Pons (tissue), 1 donor: Measurements from ENCODE around the gene OR52N1.

Experiments used
- DNase-seq: peaks from one replicate; pipeline ENCODE4 v3.0.0-alpha.2; 2016; ENCODE audit warnings: low spot score

OR52N1 gene

GRCh38 chr11:5791165-5791564, at the start of gene OR52N1:
Gene OR52N1, minus strand, starts transcription at chr11:5791265. Its CDS starts 2,449 bp downstream, at chr11:5788816.
- no peak for DNase-seq

- no peak for DNase-seq
These were observed 46.6 kb upstream of the OR52N1 start for GRCh38 chr11:5837695-5838094.

- DNase-seq: no peak
These were observed 42.4 kb upstream of the OR52N1 start for GRCh38 chr11:5833446-5833845.

- DNase-seq: no peak
These were observed 40.2 kb upstream of the OR52N1 start for GRCh38 chr11:5831196-5831829.

- no peak for DNase-seq
These were observed 27.3 kb upstream of the OR52N1 start for GRCh38 chr11:5818245-5818886.

DNA sequence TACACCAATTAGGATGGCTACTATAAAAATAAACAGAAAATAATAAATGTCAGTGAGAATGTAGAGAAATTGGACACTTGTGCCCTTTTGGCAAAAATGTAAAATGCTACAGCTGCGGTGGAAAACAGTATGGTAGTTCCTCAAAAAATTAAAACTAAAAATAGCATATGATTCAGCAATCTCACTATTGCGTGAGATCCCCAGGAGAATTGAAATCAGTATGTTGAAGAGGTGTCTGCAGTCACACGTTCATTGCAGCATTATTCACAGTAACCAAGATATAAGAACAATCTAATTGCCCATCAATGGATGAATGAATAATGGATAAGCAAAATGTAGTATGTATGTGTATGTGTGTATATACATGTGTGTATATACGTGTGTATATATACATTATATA, 24.5 kb upstream of the OR52N1 start:
- DNase-seq: no peak

DNA sequence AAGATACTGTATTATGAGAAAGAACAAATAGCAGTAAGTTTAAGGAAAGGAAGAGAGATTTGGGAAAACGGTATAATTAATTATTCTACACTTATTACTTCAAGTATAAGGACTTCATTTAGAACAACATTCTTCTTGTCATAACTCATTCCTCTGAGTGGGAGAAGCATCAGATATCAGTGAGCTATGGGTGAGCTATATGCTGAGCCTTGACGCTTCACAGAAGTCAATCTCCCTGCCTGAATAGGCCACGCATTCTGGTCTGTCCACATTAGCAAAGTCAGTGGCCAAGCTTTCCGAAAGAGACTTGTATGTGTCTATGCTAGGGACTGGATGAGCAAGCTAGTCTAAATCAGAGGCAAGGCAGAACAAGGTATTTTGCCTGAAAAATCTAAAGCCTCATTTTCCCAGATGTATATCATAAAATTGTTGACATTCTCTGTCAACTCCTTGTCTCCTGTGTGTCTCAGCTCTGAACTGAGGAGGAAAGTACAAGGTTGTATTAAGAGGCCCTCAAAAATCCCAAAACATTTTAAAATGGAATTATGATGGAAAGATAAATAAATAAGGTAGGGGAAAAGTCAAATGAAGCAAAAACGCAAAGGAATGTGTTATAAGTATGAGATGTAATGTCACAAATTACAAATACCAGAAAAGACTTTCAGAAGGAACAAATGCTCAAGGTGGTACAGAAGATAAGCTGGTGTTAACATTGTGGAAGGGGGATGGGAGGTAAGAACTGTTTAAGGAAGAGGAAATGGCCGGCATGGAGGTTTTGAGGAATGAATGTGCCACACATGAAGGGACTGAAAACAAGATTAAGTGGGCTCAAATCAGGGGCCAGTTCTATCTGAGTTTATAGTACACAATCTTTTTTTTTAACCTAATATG, 19.1 kb upstream of the OR52N1 start:
- DNase-seq: no peak

DNA sequence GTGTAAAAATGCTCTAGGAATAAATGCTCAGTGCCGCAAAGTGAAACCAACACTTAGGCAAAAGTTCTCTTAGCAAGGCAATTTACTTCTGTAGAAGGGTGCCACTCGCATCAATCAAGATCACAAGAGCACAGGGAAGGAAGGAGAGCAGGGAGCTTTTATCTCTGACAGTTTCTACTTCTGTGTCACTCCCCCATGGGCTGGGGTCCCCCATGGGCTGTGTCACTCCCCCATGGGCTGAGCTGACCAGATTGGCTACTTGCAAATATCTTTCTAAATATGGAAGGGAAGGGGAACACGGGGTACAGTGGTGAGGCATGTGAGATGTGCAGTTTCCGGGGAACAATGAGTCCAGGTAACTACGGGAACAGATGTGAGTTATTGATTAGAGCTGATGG, 18.1 kb upstream of the OR52N1 start:
- no peak for DNase-seq

DNA sequence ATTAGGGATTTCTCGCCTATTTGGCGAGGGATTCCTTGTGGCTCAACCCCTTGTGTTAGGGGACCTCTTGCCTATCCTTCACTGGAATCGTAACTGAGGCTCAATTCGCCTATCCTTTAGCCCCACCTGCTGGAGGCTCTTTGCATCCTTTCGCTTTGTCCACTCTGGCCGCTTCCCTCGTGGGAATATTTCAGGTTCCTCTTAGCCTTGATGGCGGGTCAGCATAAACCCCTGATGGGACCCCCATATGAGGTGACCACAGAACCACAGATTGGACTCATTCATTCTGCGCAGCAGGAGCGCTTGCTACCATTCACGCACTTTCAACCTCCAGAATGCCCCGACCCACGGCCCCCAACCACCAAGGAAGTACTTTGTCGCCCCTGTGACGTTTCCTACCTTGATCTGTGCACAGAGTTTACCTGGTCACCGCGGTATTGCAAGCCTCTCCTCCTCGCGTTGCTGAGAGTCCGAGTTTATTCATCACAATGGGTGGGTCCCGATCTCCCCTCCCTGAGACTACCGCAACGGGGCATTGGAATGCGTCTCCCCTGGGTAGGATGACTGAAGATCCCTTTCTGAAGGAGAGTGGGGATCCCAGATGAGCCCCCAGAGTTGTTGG, 17.5 kb upstream of the OR52N1 start, which contains the start of gene OR52N2:
TSS of gene OR52N2 (plus strand) at position 425 of the 622 bp plus-strand sequence. CDS start 11,412 bp downstream, outside the sequence.
- peak; percentile 84 for DNase-seq

DNA sequence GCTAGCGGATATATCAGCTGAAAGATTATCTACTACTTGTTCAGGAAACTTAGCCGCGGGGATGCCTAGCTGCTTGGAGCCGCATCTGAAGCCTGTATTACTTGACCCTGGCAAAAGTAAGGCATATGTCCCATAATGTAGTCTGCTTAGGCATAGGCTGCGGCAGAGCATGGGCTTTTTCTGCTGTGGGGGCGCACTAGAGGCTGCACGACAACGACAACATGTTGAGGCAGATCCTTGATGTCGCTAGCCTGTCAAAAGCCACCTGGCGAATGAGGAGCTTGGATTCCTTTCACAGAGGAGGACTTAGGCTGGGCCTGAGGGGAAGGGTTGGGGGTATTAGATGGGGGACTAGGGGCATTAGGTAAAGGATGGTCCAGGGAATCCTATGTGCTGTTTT, 16.5 kb upstream of the OR52N1 start:
- DNase-seq: no peak

DNA sequence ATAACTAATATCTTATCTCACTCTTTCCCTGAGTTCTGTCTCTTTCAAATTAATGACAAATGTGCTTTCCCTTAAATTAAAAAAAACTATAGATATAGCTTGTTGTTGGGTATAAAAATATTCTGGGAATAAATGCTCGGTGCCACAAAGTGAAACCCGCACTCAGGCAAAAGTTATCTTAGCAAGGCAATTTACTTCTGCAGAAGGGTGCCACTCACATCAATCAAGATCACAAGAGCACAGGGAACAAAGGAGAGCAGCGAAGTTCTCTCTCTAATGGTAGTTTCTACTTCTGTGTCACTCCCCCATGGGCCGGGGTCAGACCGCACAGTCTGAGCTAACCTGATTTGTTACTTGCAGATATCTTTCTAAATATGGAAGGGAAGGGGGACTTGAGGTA, 12.9 kb upstream of the OR52N1 start:
- no peak for DNase-seq

- no peak for DNase-seq
These were observed 5.5 kb upstream of the OR52N1 start for GRCh38 chr11:5796541-5796940.

DNA sequence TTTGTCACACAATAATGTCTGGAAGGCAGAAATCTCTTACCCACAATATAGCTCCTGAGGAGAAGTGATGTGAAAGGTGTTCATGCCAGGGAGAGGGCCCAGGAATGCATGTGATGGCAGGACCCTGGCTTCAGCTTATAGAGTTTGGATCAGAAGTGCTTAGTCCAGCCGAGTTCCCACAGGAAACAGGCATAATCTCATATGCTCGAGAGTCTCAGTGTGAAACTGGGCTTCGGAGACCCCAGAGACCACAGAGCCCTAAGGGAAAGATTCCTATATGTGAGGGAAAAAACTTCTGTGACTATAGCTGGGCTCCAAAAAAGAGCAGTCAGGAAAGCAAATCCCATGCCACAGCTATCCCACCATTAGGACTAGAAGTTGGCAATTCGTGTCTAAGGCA, 7.8 kb downstream of the OR52N1 start, which contains the start of gene OR52N5:
TSS of gene OR52N5 (minus strand) at position 101 of the 400 bp plus-strand sequence. CDS start 4,721 bp downstream, outside the sequence.
- DNase-seq: no peak

- DNase-seq: no peak
These were observed 24.0 kb downstream of the OR52N1 start for GRCh38 chr11:5767056-5767455.

DNA sequence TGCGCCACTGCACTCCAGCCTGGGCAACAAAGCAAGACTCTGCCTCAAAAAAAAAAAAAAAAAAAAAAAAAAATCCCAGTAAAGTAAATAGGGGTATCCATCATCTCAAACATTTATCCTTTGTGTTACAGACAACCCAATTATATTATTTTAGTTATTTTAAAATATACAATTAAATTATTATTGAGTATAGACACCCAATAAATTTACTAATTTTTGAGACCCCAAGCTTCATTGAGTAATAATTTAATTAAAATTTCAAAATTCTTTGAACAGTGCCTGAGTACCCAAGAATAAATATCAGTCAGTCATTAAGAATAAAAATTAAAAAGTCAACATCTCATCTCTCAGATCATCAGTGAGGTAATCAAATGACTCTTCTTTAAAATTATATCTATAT, 37.1 kb downstream of the OR52N1 start, which contains the start of gene OR52N4:
TSS of gene OR52N4 (plus strand) at position 301 of the 400 bp plus-strand sequence. CDS start 498 bp downstream, outside the sequence.
- DNase-seq: no peak

- no peak for DNase-seq
These were observed 41.2 kb downstream of the OR52N1 start for GRCh38 chr11:5749836-5750235.

DNA sequence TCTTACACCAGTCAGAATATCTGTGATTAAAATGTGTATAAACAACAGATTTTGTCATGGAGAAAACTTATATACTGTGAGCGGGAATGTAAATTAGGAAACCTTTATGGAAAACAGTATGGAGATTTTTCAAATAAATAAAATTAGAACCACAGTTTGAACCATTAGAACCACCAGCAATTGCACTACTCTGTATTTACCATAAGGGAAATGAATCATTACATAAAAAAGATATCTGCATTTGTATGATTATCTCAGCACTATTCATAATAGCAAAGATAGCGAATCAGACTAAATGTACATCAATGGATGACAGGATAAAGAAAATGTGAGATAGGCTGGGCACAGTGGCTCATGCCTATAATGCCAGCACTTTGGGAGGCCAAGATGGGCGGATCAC, 44.5 kb downstream of the OR52N1 start:
- no peak for DNase-seq

GRCh38 chr11:5738431-5738830, 52.6 kb downstream of the OR52N1 start:
- DNase-seq: no peak

DNA sequence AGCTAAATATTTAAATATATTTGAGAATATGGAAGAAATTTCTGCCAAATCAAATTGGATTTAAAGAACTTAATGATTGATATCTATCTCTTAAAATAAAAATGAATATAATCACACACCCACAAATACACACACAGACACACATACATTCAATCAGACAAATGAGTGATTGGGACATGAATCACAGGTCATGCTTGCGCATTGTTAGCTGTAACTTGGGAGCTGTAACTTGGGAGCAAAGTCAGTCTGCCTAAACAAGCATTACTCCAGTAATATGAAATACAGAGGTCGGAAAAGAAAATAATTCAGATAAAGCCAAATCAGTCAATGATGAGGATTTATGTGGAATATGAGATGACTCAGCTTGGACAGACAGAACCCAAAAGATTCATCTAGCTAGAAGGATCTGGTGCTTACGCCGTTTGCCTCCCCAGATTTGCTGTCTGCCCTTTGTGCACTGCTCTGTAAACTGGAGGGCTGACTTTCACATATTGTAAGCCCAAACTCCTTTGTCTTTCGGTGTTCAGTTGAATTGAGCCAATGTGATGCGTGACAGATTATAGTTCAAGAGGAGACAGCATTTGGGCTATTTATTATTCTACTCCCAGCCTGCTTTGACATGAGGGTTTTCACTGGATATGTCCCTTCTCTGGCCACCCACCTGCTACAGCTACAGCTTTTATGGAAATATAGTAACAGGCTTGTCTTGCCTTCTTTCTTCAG, 53.2 kb downstream of the OR52N1 start:
- DNase-seq: no peak

GRCh38 chr11:5737091-5737490, 54.0 kb downstream of the OR52N1 start:
- DNase-seq: no peak
